ENCODE results near the gene OARD1. TPM values are rescaled to one million over a fixed set of nuclear protein-coding genes. Genes with fewer than 3 reads are reported as not detected.

Gene OARD1
- total and polyA plus RNA-seq, 10 of the 15 experiments (the other 5 are each of a cell fraction or from before 2014, with no cell fraction given): 19.0 to 63.5 (median 43.6) TPM

DNA sequence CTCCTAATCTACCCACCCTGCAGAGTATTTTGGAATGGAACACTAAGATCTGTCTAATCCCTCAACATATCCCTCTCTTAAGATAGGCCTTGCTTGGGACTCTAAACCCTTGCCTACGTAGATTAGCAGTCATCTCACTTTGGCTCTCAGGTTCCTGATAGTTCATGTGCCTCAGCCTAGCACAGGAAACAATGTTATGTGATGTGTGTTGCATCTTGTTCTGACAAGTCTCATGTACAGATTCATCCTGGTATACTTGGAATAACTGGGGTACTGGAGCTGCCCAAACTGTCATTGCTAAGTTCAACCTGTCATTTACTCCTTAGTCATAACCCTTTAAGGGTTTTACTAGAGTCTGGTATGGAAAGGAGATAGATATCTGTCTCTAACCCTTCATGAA lies 47.9 kb upstream of the OARD1 start:
- ATAC-seq (no peak), DNase-seq (ENCODE audit: low read depth, low spot score) (no peak), FAIRE-seq (peak; percentile 38)
- intact Hi-C loops (cut with micrococcal nuclease; ENCODE audit: unreplicated experiment): no loop called here
- no peaks in the 10 kb centered on the region for H3K79me2 ChIP-seq (ENCODE audit: control insufficient read depth, insufficient read depth, low read length)
- ChIA-PET CTCF (interaction anchor here (0.6 kb wide), 1 partner anchor 18 kb away, joined by 3 read pairs; no protein-coding TSS in a partner anchor), SMC1A (ENCODE audit: uncharacterized antibody, unreplicated experiment) (no interaction called here), POLR2A (interaction anchor here (0.6 kb wide), 1 partner anchor 11 kb away, joined by 3 read pairs; no protein-coding TSS in a partner anchor), RAD21 (ENCODE audit: unreplicated experiment) (no interaction called here)
- H3K27me3 ChIP-seq (replicated peaks in 1 of 2; ENCODE audit: control insufficient read depth in 2 of 2, insufficient read depth in 2 of 2, low read length in 1 of 2): no peaks in the 10 kb centered on the region
- no peak overlapping the region for H3K4me3 ChIP-seq
- H3K4me1 ChIP-seq (ENCODE audit: control insufficient read depth, insufficient read depth, low read length): no peaks in the 10 kb centered on the region
- no peaks in the 10 kb centered on the region for H4K20me1 ChIP-seq (ENCODE audit: control insufficient read depth, insufficient read depth)
- H3K9me3 ChIP-seq (replicated peaks; ENCODE audit: control insufficient read depth, insufficient read depth, low read length): no peaks in the 10 kb centered on the region
- H3K9ac ChIP-seq (ENCODE audit: control insufficient read depth, insufficient read depth, low read length): no peak overlapping the region
- H3K4me2 ChIP-seq (ENCODE audit: control insufficient read depth, insufficient read depth): no peak overlapping the region
- TF ChIP-seq POU2F2 (IDR thresholded peaks at IDR 0.05; ENCODE audit: borderline replicate concordance, low read depth, low read length) (no peak), DPF2 (IDR thresholded peaks at IDR 0.05) (no peak), STAT1 (conservative IDR thresholded peaks at IDR 0.05) (no peak), BCLAF1 (IDR thresholded peaks at IDR 0.05) (no peak), GATAD2B (conservative IDR thresholded peaks at IDR 0.05; ENCODE audit: low read depth) (no peak), JUND (IDR thresholded peaks at IDR 0.05; ENCODE audit: low read depth, low read length) (no peak), IRF4 (IDR thresholded peaks at IDR 0.05; ENCODE audit: low read depth, low read length) (no peak), IRF3 (IDR thresholded peaks at IDR 0.05) (no peak), ATF7 (IDR thresholded peaks at IDR 0.05; ENCODE audit: low read depth) (no peak), POLR2AphosphoS5 (IDR thresholded peaks at IDR 0.05; ENCODE audit: low read length) (no peak), SMAD1 (IDR thresholded peaks at IDR 0.05; ENCODE audit: low read depth, partially characterized antibody) (no peak), ZNF217 (IDR thresholded peaks at IDR 0.05) (no peak), ZNF24 (IDR thresholded peaks at IDR 0.05) (no peak), CREM (IDR thresholded peaks at IDR 0.05; ENCODE audit: low read depth) (no peak), ZNF622 (IDR thresholded peaks at IDR 0.05) (no peak), BHLHE40 (IDR thresholded peaks at IDR 0.05; ENCODE audit: borderline replicate concordance in 1 of 2, low read depth in 2 of 2, low read length in 1 of 2) (no peak)
- TF ChIP-seq, protein P1, sequence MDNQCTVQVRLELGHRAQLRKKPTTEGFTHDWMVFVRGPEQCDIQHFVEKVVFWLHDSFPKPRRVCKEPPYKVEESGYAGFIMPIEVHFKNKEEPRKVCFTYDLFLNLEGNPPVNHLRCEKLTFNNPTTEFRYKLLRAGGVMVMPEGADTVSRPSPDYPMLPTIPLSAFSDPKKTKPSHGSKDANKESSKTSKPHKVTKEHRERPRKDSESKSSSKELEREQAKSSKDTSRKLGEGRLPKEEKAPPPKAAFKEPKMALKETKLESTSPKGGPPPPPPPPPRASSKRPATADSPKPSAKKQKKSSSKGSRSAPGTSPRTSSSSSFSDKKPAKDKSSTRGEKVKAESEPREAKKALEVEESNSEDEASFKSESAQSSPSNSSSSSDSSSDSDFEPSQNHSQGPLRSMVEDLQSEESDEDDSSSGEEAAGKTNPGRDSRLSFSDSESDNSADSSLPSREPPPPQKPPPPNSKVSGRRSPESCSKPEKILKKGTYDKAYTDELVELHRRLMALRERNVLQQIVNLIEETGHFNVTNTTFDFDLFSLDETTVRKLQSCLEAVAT (IDR thresholded peaks at IDR 0.05): no peak
- H2AFZ ChIP-seq (ENCODE audit: control insufficient read depth, low read depth, low read length): no peak overlapping the region
- BruUV-seq (replicated peaks): no TSS peak
- H3K36me3 ChIP-seq (ENCODE audit: control insufficient read depth in 2 of 2, insufficient read depth in 2 of 2, low read length in 1 of 2): no peaks in the 10 kb centered on the region
- H3K27ac ChIP-seq (ENCODE audit: control insufficient read depth, insufficient read depth): no peak overlapping the region
- WGBS (ENCODE audit: insufficient coverage, insufficient replicate concordance, low lambda C conversion rate, missing lambda C conversion rate): 88% methylated on average over 1 of the region's 1 CpG
- in situ Hi-C loops (cut with MboI): no loop called here

Measured in GM12878 (cell line).